Liver (tissue), 9 donors: Measurements from ENCODE around the gene NOL9. TPM values are rescaled to one million over a fixed set of nuclear protein-coding genes. Genes with fewer than 3 reads are reported as not detected.

Experiments
- DNase-seq: peaks from one replicate; pipeline ENCODE4 v3.0.0-alpha.2; 2017; ENCODE audit warnings: low spot score
- H3K27ac ChIP-seq, 2 donors: one replicate each; pipeline ENCODE4 v1.7.0; 2013; ENCODE audit warnings: inconsistent platforms in 2 of 2, low read length in 2 of 2, control low read depth in 1 of 2, low read depth in 1 of 2, mild to moderate bottlenecking in 1 of 2
- H3K27me3 ChIP-seq, 4 donors: one replicate each; pipeline versions ENCODE4 v1.6.1 to v1.7.0; 2013; ENCODE audit warnings: low read length in 3 of 4, inconsistent platforms in 1 of 4, mild to moderate bottlenecking in 1 of 4, moderate library complexity in 1 of 4; ENCODE audit not compliant: control insufficient read depth in 4 of 4, insufficient read depth in 4 of 4
- H3K36me3 ChIP-seq, 4 donors: one replicate each; pipeline versions ENCODE4 v1.6.1 to v1.7.0; 2013; ENCODE audit warnings: low read length in 3 of 4, mild to moderate bottlenecking in 3 of 4, low read depth in 1 of 4, moderate library complexity in 1 of 4; ENCODE audit not compliant: control insufficient read depth in 4 of 4, insufficient read depth in 3 of 4
- H3K4me1 ChIP-seq, 4 donors: one replicate each; pipeline versions ENCODE4 v1.6.1 to v1.7.0; 2013; ENCODE audit warnings: low read length in 3 of 4, mild to moderate bottlenecking in 3 of 4, moderate library complexity in 1 of 4; ENCODE audit not compliant: control insufficient read depth in 4 of 4, insufficient read depth in 4 of 4
- H3K4me3 ChIP-seq, 3 donors: one replicate each; pipeline versions ENCODE4 v1.6.1 to v1.7.0; 2013; ENCODE audit warnings: low read length in 3 of 3, control low read depth in 1 of 3, low read depth in 1 of 3, mild to moderate bottlenecking in 1 of 3
- H3K9ac ChIP-seq, 2 donors: one replicate each; pipeline ENCODE4 v1.7.0; 2013; ENCODE audit warnings: low read length in 2 of 2, mild to moderate bottlenecking in 2 of 2, moderate library complexity in 2 of 2, control low read depth in 1 of 2, low read depth in 1 of 2
- H3K9me3 ChIP-seq, 4 donors: one replicate each; pipeline versions ENCODE4 v1.6.1 to v1.7.0; 2013; ENCODE audit warnings: low read length in 3 of 4; ENCODE audit not compliant: control insufficient read depth in 4 of 4
- EGR1 ChIP-seq, 2 donors: IDR thresholded peaks; 2 replicates each; pipeline ENCODE4 v1.6.1; 2016 to 2018; ENCODE audit warnings: antibody characterized with exemption in 2 of 2, low read depth in 2 of 2
- FOXA1 ChIP-seq: IDR thresholded peaks from 2 replicates; pipeline ENCODE4 v1.6.1; 2016; ENCODE audit warnings: antibody characterized with exemption
- FOXA2 ChIP-seq: IDR thresholded peaks from 2 replicates; pipeline ENCODE4 v1.6.1; 2016; ENCODE audit warnings: antibody characterized with exemption
- GABPA ChIP-seq, 2 donors: IDR thresholded peaks in 1 of 2; conservative IDR thresholded peaks in 1 of 2; 2 replicates each; pipeline ENCODE4 v1.6.1; 2016; ENCODE audit warnings: antibody characterized with exemption in 2 of 2, mild to moderate bottlenecking in 1 of 2, moderate library complexity in 1 of 2
- HNF4A ChIP-seq, 2 donors: conservative IDR thresholded peaks; 2 replicates each; pipeline ENCODE4 v1.6.1; 2016; ENCODE audit warnings: antibody characterized with exemption in 2 of 2, mild to moderate bottlenecking in 2 of 2
- HNF4G ChIP-seq: IDR thresholded peaks from 2 replicates; pipeline ENCODE4 v1.6.1; 2016; ENCODE audit warnings: antibody characterized with exemption
- JUND ChIP-seq, 2 donors: IDR thresholded peaks; 2 replicates each; pipeline ENCODE4 v1.6.1; 2016; ENCODE audit warnings: antibody characterized with exemption in 2 of 2
- NR2F2 ChIP-seq: IDR thresholded peaks from 2 replicates; pipeline ENCODE4 v1.6.1; 2016; ENCODE audit warnings: antibody characterized with exemption
- RAD21 ChIP-seq, 2 donors: IDR thresholded peaks; 2 replicates each; pipeline ENCODE4 v1.6.1; 2016; ENCODE audit warnings: antibody characterized with exemption in 2 of 2, mild to moderate bottlenecking in 2 of 2
- RXRA ChIP-seq, 2 donors: IDR thresholded peaks; 2 replicates each; pipeline ENCODE4 v1.6.1; 2017 to 2018; ENCODE audit warnings: antibody characterized with exemption in 2 of 2, mild to moderate bottlenecking in 1 of 2
- SP1 ChIP-seq: IDR thresholded peaks from 2 replicates; pipeline ENCODE4 v1.6.1; 2018; ENCODE audit warnings: antibody characterized with exemption, mild to moderate bottlenecking
- TAF1 ChIP-seq: conservative IDR thresholded peaks from 2 replicates; pipeline ENCODE4 v1.6.1; 2016; ENCODE audit warnings: antibody characterized with exemption, mild to moderate bottlenecking
- YY1 ChIP-seq: IDR thresholded peaks from 2 replicates; pipeline ENCODE4 v1.6.1; 2016; ENCODE audit warnings: antibody characterized with exemption, mild to moderate bottlenecking
- WGBS: extraction: QIAGEN DNeasy Blood & Tissue Kit; methylation state at CpG from one replicate; pipeline ENCODE4 v1.1.7; 2013; 5-methylcytosine and 5-hydroxymethylcytosine counted together
- polyA plus RNA-seq, 2 donors: library from polyadenylated mRNA; stranded (reverse) in 1 of 2; unstranded in 1 of 2; fragments of 200-250 nt in 1 of 2; fragments of >200 nt in 1 of 2; fragmentation: Nextera tagmentation in 1 of 2; extraction: Ambion mirVana in 1 of 2; gene quantifications; one replicate each; pipeline versions ENCODE4 v1.2.1 to v1.2.3, GENCODE V29; 2013 to 2015
- total RNA-seq, 2 donors: library from RNA; depleted of rRNA; stranded (reverse); fragments of >200 nt; gene quantifications; one replicate each; pipeline ENCODE4 v1.2.3, GENCODE V29; 2014
- TF ChIP-seq, protein P1 (sequence below): IDR thresholded peaks from 2 replicates; pipeline ENCODE4 v1.6.1; 2016; ENCODE audit warnings: antibody characterized with exemption
- TF ChIP-seq, protein P2 (sequence below): IDR thresholded peaks from 2 replicates; pipeline ENCODE4 v1.6.1; 2016; ENCODE audit warnings: antibody characterized with exemption
- TF ChIP-seq, protein P3 (sequence below): IDR thresholded peaks from 2 replicates; pipeline ENCODE4 v1.6.1; 2016; ENCODE audit warnings: antibody characterized with exemption, mild to moderate bottlenecking
- TF ChIP-seq, protein P4 (sequence below): IDR thresholded peaks from 2 replicates; pipeline ENCODE4 v1.6.1; 2016; ENCODE audit warnings: antibody characterized with exemption
- TF ChIP-seq, protein P5 (sequence below): fragments of 150-350 bp; IDR thresholded peaks from 2 replicates; pipeline ENCODE4 v1.5.1; 2017; ENCODE audit warnings: improper control_type of control experiment, low read depth, low read length; ENCODE audit not compliant: missing input control
- donor health status: healthy.
- donor health status: healthy.
- donor health status: healthy.
- donor health status: healthy.
- donor health status: healthy.

NOL9 gene
- total and polyA plus RNA-seq, 4 donors: 2.1 to 15.1 (median 9.4) TPM

DNA sequence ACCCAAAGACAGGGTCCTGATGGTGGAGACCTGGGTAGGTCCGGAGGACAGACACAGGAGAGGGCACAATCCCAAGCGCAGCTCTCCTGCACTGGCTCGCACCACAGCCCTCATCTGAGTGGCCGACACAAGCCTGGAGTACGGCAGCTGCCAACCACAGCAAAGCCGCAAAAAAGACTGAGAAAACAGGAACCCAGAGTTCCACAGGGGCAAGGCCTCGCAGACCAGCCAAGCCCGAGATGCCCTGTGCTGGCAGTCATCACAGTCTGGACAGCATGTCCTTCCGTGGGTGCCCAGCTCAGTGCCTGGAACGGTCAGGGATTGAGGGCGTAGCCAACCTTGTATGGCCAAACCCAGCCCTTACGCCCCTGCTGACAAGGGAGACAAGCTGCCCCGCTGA is 36.9 kb upstream of the NOL9 start:
- DNase-seq: no peak
- H3K4me1 ChIP-seq: peaks cover 0 to 16% (median 5%) of the 10 kb centered on the region in 4 donors
- no peak overlapping the region for H3K4me3 ChIP-seq
- no peak overlapping the region for H3K27ac ChIP-seq
- no peak overlapping the region for H3K9ac ChIP-seq
- WGBS: 79% methylated on average over 13 of the region's 13 CpGs
- TF ChIP-seq, protein P1, sequence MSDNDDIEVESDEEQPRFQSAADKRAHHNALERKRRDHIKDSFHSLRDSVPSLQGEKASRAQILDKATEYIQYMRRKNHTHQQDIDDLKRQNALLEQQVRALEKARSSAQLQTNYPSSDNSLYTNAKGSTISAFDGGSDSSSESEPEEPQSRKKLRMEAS: no peak
- no peak for TF ChIP-seq NR2F2
- TF ChIP-seq RAD21 (IDR thresholded peaks at IDR 0.05): no peak
- TF ChIP-seq TAF1: no peak
- no peak for TF ChIP-seq YY1
- TF ChIP-seq SP1: no peak
- TF ChIP-seq, protein P2, sequence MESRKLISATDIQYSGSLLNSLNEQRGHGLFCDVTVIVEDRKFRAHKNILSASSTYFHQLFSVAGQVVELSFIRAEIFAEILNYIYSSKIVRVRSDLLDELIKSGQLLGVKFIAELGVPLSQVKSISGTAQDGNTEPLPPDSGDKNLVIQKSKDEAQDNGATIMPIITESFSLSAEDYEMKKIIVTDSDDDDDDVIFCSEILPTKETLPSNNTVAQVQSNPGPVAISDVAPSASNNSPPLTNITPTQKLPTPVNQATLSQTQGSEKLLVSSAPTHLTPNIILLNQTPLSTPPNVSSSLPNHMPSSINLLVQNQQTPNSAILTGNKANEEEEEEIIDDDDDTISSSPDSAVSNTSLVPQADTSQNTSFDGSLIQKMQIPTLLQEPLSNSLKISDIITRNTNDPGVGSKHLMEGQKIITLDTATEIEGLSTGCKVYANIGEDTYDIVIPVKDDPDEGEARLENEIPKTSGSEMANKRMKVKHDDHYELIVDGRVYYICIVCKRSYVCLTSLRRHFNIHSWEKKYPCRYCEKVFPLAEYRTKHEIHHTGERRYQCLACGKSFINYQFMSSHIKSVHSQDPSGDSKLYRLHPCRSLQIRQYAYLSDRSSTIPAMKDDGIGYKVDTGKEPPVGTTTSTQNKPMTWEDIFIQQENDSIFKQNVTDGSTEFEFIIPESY: no peak
- TF ChIP-seq GABPA (IDR thresholded peaks at IDR 0.05 in 1 of 2, conservative IDR thresholded peaks at IDR 0.05 in 1 of 2): no peak
- TF ChIP-seq FOXA1: no peak
- TF ChIP-seq HNF4A (conservative IDR thresholded peaks at IDR 0.05): no peak
- no peak for TF ChIP-seq EGR1 (IDR thresholded peaks at IDR 0.05; ENCODE audit: low read depth in 2 of 2)
- TF ChIP-seq RXRA (IDR thresholded peaks at IDR 0.05): no peak
- TF ChIP-seq, protein P3, sequence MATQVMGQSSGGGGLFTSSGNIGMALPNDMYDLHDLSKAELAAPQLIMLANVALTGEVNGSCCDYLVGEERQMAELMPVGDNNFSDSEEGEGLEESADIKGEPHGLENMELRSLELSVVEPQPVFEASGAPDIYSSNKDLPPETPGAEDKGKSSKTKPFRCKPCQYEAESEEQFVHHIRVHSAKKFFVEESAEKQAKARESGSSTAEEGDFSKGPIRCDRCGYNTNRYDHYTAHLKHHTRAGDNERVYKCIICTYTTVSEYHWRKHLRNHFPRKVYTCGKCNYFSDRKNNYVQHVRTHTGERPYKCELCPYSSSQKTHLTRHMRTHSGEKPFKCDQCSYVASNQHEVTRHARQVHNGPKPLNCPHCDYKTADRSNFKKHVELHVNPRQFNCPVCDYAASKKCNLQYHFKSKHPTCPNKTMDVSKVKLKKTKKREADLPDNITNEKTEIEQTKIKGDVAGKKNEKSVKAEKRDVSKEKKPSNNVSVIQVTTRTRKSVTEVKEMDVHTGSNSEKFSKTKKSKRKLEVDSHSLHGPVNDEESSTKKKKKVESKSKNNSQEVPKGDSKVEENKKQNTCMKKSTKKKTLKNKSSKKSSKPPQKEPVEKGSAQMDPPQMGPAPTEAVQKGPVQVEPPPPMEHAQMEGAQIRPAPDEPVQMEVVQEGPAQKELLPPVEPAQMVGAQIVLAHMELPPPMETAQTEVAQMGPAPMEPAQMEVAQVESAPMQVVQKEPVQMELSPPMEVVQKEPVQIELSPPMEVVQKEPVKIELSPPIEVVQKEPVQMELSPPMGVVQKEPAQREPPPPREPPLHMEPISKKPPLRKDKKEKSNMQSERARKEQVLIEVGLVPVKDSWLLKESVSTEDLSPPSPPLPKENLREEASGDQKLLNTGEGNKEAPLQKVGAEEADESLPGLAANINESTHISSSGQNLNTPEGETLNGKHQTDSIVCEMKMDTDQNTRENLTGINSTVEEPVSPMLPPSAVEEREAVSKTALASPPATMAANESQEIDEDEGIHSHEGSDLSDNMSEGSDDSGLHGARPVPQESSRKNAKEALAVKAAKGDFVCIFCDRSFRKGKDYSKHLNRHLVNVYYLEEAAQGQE: no peak
- TF ChIP-seq FOXA2: no peak
- no peak for TF ChIP-seq JUND (IDR thresholded peaks at IDR 0.05)
- TF ChIP-seq HNF4G: no peak
- TF ChIP-seq, protein P4, sequence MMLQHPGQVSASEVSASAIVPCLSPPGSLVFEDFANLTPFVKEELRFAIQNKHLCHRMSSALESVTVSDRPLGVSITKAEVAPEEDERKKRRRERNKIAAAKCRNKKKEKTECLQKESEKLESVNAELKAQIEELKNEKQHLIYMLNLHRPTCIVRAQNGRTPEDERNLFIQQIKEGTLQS: no peak
- H3K27me3 ChIP-seq: no peaks in the 10 kb centered on the region
- no peaks in the 10 kb centered on the region for H3K9me3 ChIP-seq
- peaks cover 20 to 75% (median 48%) of the 10 kb centered on the region in 4 donors for H3K36me3 ChIP-seq

DNA sequence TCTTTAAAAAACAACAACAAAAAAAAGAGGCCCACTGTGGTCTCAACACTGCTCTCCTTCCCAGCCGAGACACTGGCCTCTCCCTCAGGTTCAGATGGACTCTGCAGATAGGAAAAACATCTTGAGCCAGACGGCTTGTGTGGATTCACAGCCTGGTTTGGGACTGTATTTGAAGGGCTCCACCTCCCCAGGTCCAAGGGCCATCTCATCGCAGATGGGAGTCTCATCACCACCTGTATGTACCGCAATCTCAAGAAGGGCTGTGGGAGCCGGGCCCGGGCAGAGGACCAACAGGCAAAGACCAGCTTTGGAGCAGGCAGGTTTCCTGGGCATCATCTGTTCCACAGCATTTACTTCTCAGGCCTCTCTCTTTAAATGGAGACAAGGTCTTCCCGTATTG is 35.7 kb upstream of the NOL9 start:
- Histone ChIP-seq H3K4me3 (no peak overlapping the region), H3K36me3 (peaks cover 20 to 68% (median 42%) of the 10 kb centered on the region in 4 donors), H3K9me3 (no peaks in the 10 kb centered on the region), H3K9ac (no peak overlapping the region), H3K27me3 (no peaks in the 10 kb centered on the region), H3K27ac (no peak overlapping the region), H3K4me1 (peaks cover 0 to 20% (median 5%) of the 10 kb centered on the region in 4 donors)
- 85% methylated on average over 7 of the region's 7 CpGs for WGBS
- no peak for DNase-seq
- TF ChIP-seq TAF1 (no peak), NR2F2 (no peak), HNF4A (conservative IDR thresholded peaks at IDR 0.05) (no peak), RAD21 (IDR thresholded peaks at IDR 0.05) (no peak), FOXA2 (no peak), SP1 (no peak), FOXA1 (no peak), RXRA (IDR thresholded peaks at IDR 0.05) (no peak), GABPA (IDR thresholded peaks at IDR 0.05 in 1 of 2, conservative IDR thresholded peaks at IDR 0.05 in 1 of 2) (no peak), JUND (IDR thresholded peaks at IDR 0.05) (no peak), EGR1 (IDR thresholded peaks at IDR 0.05; ENCODE audit: low read depth in 2 of 2) (no peak), HNF4G (no peak), YY1 (no peak)
- TF ChIP-seq, protein P3: no peak
- TF ChIP-seq, protein P1: no peak
- TF ChIP-seq, protein P5, sequence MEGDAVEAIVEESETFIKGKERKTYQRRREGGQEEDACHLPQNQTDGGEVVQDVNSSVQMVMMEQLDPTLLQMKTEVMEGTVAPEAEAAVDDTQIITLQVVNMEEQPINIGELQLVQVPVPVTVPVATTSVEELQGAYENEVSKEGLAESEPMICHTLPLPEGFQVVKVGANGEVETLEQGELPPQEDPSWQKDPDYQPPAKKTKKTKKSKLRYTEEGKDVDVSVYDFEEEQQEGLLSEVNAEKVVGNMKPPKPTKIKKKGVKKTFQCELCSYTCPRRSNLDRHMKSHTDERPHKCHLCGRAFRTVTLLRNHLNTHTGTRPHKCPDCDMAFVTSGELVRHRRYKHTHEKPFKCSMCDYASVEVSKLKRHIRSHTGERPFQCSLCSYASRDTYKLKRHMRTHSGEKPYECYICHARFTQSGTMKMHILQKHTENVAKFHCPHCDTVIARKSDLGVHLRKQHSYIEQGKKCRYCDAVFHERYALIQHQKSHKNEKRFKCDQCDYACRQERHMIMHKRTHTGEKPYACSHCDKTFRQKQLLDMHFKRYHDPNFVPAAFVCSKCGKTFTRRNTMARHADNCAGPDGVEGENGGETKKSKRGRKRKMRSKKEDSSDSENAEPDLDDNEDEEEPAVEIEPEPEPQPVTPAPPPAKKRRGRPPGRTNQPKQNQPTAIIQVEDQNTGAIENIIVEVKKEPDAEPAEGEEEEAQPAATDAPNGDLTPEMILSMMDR: no peak
